UCSD-AML1 (cell line): ENCODE results near the gene IQUB.
"Not testable (repeated sequence)": the region's sequence is repeated elsewhere in the genome, so short reads cannot be mapped to it uniquely, and the experiment has no call there.

Source experiments
- DNase-seq: peaks from one replicate; lab custom pipeline; 2025; ENCODE audit not compliant: unreplicated experiment; lab: John Stamatoyannopoulos, UW

Gene IQUB

GRCh38 chr7:123494193-123494796, 40.1 kb downstream of the IQUB start:
- no peak for DNase-seq

- peak; percentile 2 for DNase-seq
Observed at GRCh38 chr7:123492485-123492884, 41.9 kb downstream of the IQUB start.

- no peak for DNase-seq
Observed at GRCh38 chr7:123485721-123486120, 48.7 kb downstream of the IQUB start.

GRCh38 chr7:123485187-123485586, 49.2 kb downstream of the IQUB start:
- DNase-seq: no peak

- no peak for DNase-seq
Observed at GRCh38 chr7:123484199-123484598, 50.2 kb downstream of the IQUB start.

- no peak for DNase-seq
Observed at GRCh38 chr7:123480107-123480506, 54.3 kb downstream of the IQUB start.

GRCh38 chr7:123478056-123478455, 56.3 kb downstream of the IQUB start:
- DNase-seq: not testable (repeated sequence)

GRCh38 chr7:123472750-123473445, 61.5 kb downstream of the IQUB start:
- no peak for DNase-seq

GRCh38 chr7:123472327-123472726, 62.1 kb downstream of the IQUB start:
- DNase-seq: no peak

- DNase-seq: no peak
Observed at GRCh38 chr7:123468303-123468702, 66.1 kb downstream of the IQUB start.

GRCh38 chr7:123463890-123464289, 70.5 kb downstream of the IQUB start:
- no peak for DNase-seq

GRCh38 chr7:123460616-123461015, 73.8 kb downstream of the IQUB start:
- no peak for DNase-seq

GRCh38 chr7:123455965-123456470, 78.4 kb downstream of the IQUB start:
- no peak for DNase-seq

GRCh38 chr7:123440101-123440548, 94.3 kb downstream of the IQUB start:
- no peak for DNase-seq

GRCh38 chr7:123439191-123439590, 95.2 kb downstream of the IQUB start:
- DNase-seq: no peak

GRCh38 chr7:123437447-123437995, 96.9 kb downstream of the IQUB start:
- no peak for DNase-seq

- no peak for DNase-seq
Observed at GRCh38 chr7:123435080-123435700, 99.2 kb downstream of the IQUB start.

GRCh38 chr7:123433665-123434064, 100.7 kb downstream of the IQUB start:
- no peak for DNase-seq

GRCh38 chr7:123432601-123433000, 101.8 kb downstream of the IQUB start:
- DNase-seq: no peak

GRCh38 chr7:123431075-123431614, 103.2 kb downstream of the IQUB start:
- no peak for DNase-seq

GRCh38 chr7:123425246-123425645, 109.1 kb downstream of the IQUB start:
- no peak for DNase-seq

GRCh38 chr7:123424463-123424862, 109.9 kb downstream of the IQUB start:
- DNase-seq: no peak
